Upper lobe of left lung (tissue), 6 donors: ENCODE results near the gene TNRC6B. TPM values are rescaled to one million over a fixed set of nuclear protein-coding genes. Genes with fewer than 3 reads are reported as not detected.

Experiments
- ATAC-seq, 2 donors: fragments of 200-7000 bp; cut with Tn5 transposase; one replicate each; pipeline ENCODE4 v1.9.1; 2022; ENCODE audit warnings: mild to moderate bottlenecking in 2 of 2, moderate library complexity in 2 of 2; ENCODE audit not compliant: low FRiP score in 2 of 2
- DNase-seq, 2 donors: peaks; one replicate each; pipeline ENCODE4 v3.0.0-alpha.2; 2019 to 2020
- H3K27ac ChIP-seq, 4 donors: fragments of 200-600 bp; sonication (generic); one replicate each; pipeline ENCODE4 v1.5.1; 2016 to 2019
- H3K27me3 ChIP-seq, 4 donors: fragments of 200-600 bp; sonication (generic); one replicate each; pipeline ENCODE4 v1.5.1; 2017 to 2019
- H3K36me3 ChIP-seq, 4 donors: fragments of 200-600 bp; sonication (generic); one replicate each; pipeline ENCODE4 v1.5.1; 2016 to 2019
- H3K4me1 ChIP-seq, 4 donors: fragments of 200-600 bp; sonication (generic); one replicate each; pipeline ENCODE4 v1.5.1; 2018 to 2019
- H3K4me3 ChIP-seq, 4 donors: fragments of 200-600 bp; sonication (generic); one replicate each; pipeline ENCODE4 v1.5.1; 2017 to 2019; ENCODE audit warnings: mild to moderate bottlenecking in 2 of 4, moderate library complexity in 1 of 4
- H3K9me3 ChIP-seq, 4 donors: fragments of 200-600 bp; sonication (generic); one replicate each; pipeline ENCODE4 v1.5.1; 2018 to 2019
- EP300 ChIP-seq, 4 donors: sonication (generic); formaldehyde crosslinking; IDR thresholded peaks; one replicate each; pipeline ENCODE4 v1.5.1; 2017; ENCODE audit warnings: antibody characterized with exemption in 4 of 4, control low read depth in 2 of 4
- POLR2A ChIP-seq, 4 donors: fragments of 450-650 bp; IDR thresholded peaks; one replicate each; pipeline ENCODE4 v1.5.1; 2016 to 2017; ENCODE audit warnings: antibody characterized with exemption in 4 of 4, mild to moderate bottlenecking in 2 of 4
- POLR2AphosphoS5 ChIP-seq, 2 donors: sonication (generic); formaldehyde crosslinking; IDR thresholded peaks; one replicate each; pipeline ENCODE4 v1.5.1; 2017; ENCODE audit warnings: antibody characterized with exemption in 2 of 2
- WGBS, 2 donors: methylation state at CpG; one replicate each; pipeline ENCODE4 v1.1.5; 2017 to 2018; 5-methylcytosine and 5-hydroxymethylcytosine counted together
- total RNA-seq, 6 donors: library from RNA; depleted of rRNA in 4 of 6; stranded (reverse); fragments of >200 nt in 4 of 6; gene quantifications; one replicate each; pipeline versions ENCODE4 v1.1.0 to v1.2.1, GENCODE V29; 2016 to 2021
- TF ChIP-seq, protein P1 (sequence below), 6 experiments: fragments of 450-650 bp in 4 of 6; fragments of 200-600 bp in 2 of 6; sonication (generic) in 2 of 6; IDR thresholded peaks; one replicate each; pipeline ENCODE4 v1.5.1; 2016 to 2019; ENCODE audit warnings: antibody characterized with exemption in 6 of 6
- donor health status: DM: no; HTN: no; CAD: no; lungs with moderate emphysema.
- donor health status: DM: no; HTN: yes; CAD: no; lungs with severe emphysema.

The TNRC6B gene
- total RNA-seq, 6 donors from 2014 or later = 18.1 to 106 (median 60.3) TPM

DNA sequence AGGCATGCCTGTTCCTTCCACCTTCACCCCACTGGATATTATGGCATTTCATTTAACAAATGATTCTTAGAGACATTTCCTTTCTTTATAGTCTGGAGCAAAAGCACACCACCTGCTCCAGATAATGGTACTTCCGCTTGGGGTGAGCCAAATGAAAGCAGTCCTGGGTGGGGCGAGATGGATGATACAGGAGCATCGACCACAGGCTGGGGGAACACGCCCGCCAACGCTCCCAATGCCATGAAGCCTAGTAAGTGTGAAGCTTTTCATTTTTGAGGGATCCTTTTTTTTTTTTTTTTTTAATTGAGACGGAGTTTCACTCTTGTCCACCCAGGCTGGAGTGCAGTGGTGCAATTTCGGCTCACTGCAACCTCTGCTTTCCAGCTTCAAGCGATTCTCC lies 92.3 kb downstream of the TNRC6B start:
- Histone ChIP-seq H3K9me3 (no peaks in the 10 kb centered on the region), H3K4me1 (peaks cover 0 to 10% (median 6%) of the 10 kb centered on the region in 4 donors), H3K27me3 (no peaks in the 10 kb centered on the region), H3K4me3 (no peak overlapping the region), H3K36me3 (peaks cover 4 to 39% (median 16%) of the 10 kb centered on the region in 4 donors), H3K27ac (no peak overlapping the region)
- DNase-seq (no peak), ATAC-seq (no peak)
- 95 to 99% methylated on average over 9 of the region's 9 CpGs for WGBS, 2 donors
- TF ChIP-seq POLR2AphosphoS5 (IDR thresholded peaks at IDR 0.05) = no peak
- TF ChIP-seq, protein P1, sequence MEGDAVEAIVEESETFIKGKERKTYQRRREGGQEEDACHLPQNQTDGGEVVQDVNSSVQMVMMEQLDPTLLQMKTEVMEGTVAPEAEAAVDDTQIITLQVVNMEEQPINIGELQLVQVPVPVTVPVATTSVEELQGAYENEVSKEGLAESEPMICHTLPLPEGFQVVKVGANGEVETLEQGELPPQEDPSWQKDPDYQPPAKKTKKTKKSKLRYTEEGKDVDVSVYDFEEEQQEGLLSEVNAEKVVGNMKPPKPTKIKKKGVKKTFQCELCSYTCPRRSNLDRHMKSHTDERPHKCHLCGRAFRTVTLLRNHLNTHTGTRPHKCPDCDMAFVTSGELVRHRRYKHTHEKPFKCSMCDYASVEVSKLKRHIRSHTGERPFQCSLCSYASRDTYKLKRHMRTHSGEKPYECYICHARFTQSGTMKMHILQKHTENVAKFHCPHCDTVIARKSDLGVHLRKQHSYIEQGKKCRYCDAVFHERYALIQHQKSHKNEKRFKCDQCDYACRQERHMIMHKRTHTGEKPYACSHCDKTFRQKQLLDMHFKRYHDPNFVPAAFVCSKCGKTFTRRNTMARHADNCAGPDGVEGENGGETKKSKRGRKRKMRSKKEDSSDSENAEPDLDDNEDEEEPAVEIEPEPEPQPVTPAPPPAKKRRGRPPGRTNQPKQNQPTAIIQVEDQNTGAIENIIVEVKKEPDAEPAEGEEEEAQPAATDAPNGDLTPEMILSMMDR (IDR thresholded peaks at IDR 0.05) = no peak
- no peak for TF ChIP-seq EP300 (IDR thresholded peaks at IDR 0.05)
- no peak for TF ChIP-seq POLR2A (IDR thresholded peaks at IDR 0.05)

DNA sequence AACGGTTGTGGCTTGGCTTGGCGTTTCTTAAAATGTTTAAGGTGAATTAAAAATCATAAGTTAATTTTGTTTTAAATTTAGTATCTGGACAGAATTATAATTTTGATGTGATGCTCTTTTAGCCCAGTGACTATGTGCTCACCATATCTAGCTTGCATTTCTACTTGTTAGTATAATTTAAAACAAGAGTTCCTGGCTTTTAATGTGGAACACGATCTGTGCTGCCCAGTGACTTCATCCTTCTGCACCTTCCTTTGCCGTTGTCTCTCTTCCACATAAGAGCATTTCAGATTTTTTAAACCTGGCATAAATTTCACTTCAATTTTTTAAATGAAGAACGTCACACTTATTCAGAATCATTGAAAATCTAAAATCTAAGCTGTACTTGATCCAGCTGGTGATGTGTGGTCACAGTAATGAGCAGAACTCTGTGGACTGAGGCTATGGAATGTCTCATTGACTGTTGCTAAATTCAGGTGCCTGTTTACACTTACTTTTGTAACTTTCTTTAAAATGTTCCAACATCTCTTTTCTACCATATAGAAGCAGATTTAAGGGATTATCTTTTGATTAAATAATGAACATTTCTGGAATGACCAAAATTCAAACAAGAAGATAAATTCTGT lies 93.1 kb downstream of the TNRC6B start:
- no peaks in the 10 kb centered on the region for H3K27me3 ChIP-seq
- ATAC-seq (no peak), DNase-seq (no peak)
- TF ChIP-seq POLR2AphosphoS5 (IDR thresholded peaks at IDR 0.05) = no peak
- TF ChIP-seq POLR2A (IDR thresholded peaks at IDR 0.05) = no peak
- TF ChIP-seq, protein P1 (IDR thresholded peaks at IDR 0.05) = no peak
- no peak for TF ChIP-seq EP300 (IDR thresholded peaks at IDR 0.05)
- H3K9me3 ChIP-seq = no peaks in the 10 kb centered on the region
- WGBS, 2 donors = 86 to 89% methylated on average over 5 of the region's 5 CpGs
- peak overlapping the region in 1 of 4 donors; percentile 50 for H3K27ac ChIP-seq
- H3K4me1 ChIP-seq = peaks cover 8 to 11% (median 9%) of the 10 kb centered on the region in 4 donors
- no peak overlapping the region for H3K4me3 ChIP-seq
- H3K36me3 ChIP-seq = peaks cover 0 to 34% (median 15%) of the 10 kb centered on the region in 4 donors

DNA sequence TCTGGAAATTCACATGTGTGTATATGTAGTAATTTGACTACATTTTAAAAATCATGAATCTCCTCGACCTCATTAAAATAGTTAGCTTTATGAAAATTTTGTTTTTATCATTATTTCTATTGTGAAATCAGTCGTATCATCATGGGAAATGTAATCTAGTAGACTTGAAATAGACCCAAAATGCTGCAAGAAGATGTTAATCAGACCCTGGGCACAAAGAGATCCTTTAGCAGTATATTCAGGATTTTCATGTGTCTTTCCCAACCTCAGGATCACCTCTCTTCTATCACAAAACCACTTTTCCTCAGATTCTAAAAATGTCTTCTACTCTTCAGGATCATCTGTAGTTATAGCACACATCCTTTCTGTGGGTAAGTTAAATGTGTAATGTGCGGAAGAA lies 93.7 kb downstream of the TNRC6B start:
- Histone ChIP-seq H3K4me3 (no peak overlapping the region), H3K4me1 (peaks cover 11 to 14% (median 11%) of the 10 kb centered on the region in 4 donors), H3K27me3 (no peaks in the 10 kb centered on the region), H3K36me3 (peaks cover 0 to 31% (median 14%) of the 10 kb centered on the region in 4 donors), H3K27ac (peak overlapping the region in 1 of 4 donors; percentile 50), H3K9me3 (no peaks in the 10 kb centered on the region)
- TF ChIP-seq, protein P1 (IDR thresholded peaks at IDR 0.05) = no peak
- TF ChIP-seq EP300 (IDR thresholded peaks at IDR 0.05) (no peak), POLR2A (IDR thresholded peaks at IDR 0.05) (no peak), POLR2AphosphoS5 (IDR thresholded peaks at IDR 0.05) (no peak)
- WGBS, 2 donors = 86 to 89% methylated on average over 3 of the region's 3 CpGs
- no peak for ATAC-seq
- no peak for DNase-seq

DNA sequence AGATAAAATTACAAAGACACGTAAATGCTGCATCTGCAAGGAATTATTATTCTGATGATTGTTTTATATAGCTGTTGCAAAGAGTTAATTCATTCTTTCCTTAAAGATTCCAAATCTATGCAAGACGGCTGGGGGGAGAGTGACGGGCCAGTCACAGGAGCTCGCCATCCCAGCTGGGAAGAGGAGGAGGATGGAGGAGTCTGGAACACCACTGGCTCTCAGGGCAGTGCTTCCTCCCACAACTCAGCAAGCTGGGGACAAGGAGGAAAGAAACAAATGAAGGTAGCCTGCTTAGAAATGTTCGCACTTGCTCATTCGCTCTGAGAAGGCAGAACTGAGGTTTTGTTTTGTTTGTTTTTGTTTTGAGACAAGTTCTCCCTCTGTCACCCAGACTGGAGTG lies 95.6 kb downstream of the TNRC6B start:
- Histone ChIP-seq H3K4me3 (no peak overlapping the region), H3K27me3 (no peaks in the 10 kb centered on the region), H3K27ac (no peak overlapping the region), H3K9me3 (no peaks in the 10 kb centered on the region), H3K36me3 (peaks cover 0 to 25% (median 12%) of the 10 kb centered on the region in 4 donors), H3K4me1 (peaks cover 11 to 22% (median 11%) of the 10 kb centered on the region in 4 donors)
- TF ChIP-seq EP300 (IDR thresholded peaks at IDR 0.05) (no peak), POLR2AphosphoS5 (IDR thresholded peaks at IDR 0.05) (no peak), POLR2A (IDR thresholded peaks at IDR 0.05) (no peak)
- TF ChIP-seq, protein P1 (IDR thresholded peaks at IDR 0.05) = no peak
- 78 to 87% methylated on average over 6 of the region's 6 CpGs for WGBS, 2 donors
- no peak for DNase-seq
- ATAC-seq = no peak
